ENCODE measurements around the gene RNF144B.

RNF144B gene

DNA sequence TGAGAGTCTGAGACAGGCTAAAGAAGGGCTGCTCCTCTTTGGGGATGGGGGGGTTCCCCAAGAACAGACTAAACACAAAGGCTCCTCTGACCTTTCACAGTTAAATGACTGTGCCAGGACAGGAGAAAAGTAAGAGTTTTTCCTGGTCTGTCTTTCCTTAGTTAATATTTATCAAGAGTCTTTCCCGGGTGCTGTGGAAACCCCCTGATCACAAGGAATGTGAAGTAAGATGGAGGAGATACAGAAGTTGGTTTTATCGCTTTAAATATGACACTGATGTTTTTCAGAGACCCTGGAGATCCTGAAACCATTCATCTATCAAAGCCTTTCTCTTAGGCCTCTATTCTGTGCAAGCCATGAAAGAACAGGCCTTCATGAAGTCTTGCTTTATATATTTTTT is 105.8 kb downstream of the RNF144B start:
- DNase-seq = no peak

DNA sequence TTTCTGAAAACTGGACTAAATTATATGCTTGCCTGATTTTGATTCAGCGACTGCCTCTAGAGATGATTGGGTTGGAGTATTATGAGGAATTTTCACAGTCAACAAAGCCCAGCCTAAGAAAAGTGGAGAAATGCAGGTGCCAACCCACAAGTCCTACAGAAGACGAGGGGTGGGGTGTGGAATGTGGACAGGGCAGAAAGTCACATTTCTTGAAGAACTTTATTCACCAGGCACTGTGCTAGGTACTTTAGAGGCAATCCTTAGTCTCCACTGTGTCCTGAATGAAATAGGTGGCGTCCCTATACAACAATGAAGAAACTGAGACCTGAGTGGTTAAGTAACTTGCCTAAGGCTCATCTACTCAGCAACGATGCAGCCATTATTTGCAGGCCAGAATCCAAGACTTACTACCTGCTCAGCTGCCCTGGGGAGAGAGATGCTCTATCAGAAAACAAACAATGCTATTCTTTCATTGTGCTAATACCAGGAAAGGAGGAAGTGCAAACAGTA is 106.3 kb downstream of the RNF144B start:
- DNase-seq = no peak

DNA sequence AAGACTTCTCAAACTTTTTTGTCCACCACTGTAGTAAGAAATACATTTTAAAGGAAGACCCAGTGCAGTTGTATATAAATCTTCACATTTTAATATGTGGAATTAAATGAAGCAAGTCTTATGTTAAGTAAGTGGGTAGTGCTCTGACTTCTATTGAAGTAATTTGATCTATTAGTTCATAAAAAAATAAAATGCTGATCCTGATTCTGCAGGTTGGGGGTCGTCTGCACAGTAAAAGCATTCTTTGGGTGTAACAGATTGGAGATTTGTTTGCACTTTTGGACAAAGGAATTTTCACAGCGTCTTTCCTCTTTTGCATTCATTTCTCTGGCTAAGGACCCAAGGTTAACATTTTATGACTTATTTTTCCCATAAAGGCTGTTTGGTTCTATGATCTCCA is 106.8 kb downstream of the RNF144B start:
- no peak for DNase-seq

- no peak for DNase-seq
These were observed 108.1 kb downstream of the RNF144B start for GRCh38 chr6:18495236-18495635.

GRCh38 chr6:18496462-18496861 is 109.3 kb downstream of the RNF144B start:
- DNase-seq = no peak

DNA sequence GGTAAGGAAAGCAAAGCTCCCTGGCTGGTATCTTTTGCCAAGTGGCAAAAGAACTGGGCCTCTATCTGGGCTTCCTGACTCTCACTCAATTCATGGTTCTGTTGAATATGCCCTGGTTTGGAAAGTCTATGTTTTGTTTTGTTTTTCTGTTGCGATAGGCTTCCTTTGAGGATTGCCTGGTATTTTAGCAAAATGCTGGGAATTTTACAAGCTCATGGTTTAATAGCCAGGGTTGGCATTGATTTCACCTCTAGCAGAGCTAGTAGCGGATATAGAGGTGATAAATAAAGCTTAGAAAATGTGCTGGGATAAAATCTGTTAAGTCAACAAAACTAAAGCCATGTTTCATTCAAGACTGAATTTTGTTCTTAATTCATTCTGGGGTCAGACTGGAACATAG is 109.9 kb downstream of the RNF144B start:
- DNase-seq = no peak

- DNase-seq = no peak
These were observed 111.3 kb downstream of the RNF144B start for GRCh38 chr6:18498408-18498807.

GRCh38 chr6:18500921-18501662 is 113.9 kb downstream of the RNF144B start:
- no peak for DNase-seq

GRCh38 chr6:18501663-18502013 is 114.5 kb downstream of the RNF144B start:
- no peak for DNase-seq

GRCh38 chr6:18503206-18503592 is 116.0 kb downstream of the RNF144B start:
- DNase-seq = no peak

DNA sequence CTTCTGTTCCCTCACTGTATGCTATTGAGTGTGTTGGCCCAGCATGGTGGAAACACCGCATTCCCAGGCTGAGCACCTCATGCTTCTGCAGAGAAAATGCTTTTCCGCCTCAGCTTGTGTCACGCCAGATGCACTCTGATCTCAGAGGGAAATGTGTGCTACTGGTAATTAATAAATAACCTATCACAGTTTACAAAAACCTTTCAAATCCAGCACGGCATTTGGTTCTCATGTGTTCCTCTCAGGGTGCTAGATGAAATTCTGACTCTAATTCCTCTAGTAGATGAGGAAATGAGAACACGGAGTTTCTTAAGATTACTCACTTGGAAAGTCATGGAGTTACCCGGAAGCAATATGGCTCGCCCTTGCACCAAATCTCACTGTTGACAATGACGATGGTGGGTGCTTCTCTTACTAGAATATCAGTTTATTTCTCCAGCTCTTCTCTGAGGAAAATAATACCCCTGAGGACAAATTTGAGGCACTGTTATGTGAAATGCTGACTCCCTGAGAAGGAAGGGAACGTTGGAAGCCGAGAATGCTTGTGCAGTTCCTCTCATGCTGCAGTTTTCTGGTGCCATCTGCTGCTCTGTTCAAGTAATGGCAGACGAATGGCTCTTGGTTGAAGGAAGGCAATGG is 116.6 kb downstream of the RNF144B start:
- DNase-seq = peak in 1 of 2 donors; percentile 30

GRCh38 chr6:18504232-18504596 is 117.1 kb downstream of the RNF144B start:
- no peak for DNase-seq

DNA sequence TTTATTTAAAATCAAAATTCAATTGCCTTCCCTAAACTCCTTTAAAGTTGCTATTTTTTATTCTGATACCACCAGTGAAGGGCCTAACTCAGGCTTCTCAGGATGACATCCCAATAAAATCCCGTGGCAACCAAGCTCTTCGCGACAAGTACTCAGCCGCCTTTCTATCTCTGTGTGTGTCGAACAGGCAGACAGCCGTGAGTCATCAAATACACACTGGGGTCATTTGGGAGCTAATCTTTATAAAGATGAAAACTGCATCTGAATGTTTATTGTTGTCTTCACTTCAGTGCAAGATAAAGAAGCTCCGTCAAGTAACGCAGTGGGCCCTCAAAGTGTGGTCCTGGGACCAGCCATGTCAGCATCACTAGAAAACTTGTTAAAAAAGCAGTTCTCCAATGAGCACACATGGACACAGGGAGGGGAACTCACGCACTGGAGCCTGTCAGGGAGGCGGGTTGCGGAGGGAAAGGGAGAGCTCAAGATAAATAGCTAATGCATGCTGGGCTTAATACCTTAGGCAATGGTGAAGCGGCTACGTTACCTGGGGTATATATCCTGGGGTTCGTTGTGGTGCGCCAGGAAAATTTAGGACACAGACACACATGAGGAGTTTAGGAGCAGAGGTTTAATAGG is 119.3 kb downstream of the RNF144B start:
- no peak for DNase-seq

GRCh38 chr6:18507018-18507415 is 119.9 kb downstream of the RNF144B start:
- DNase-seq = no peak

GRCh38 chr6:18507561-18507960 is 120.4 kb downstream of the RNF144B start:
- no peak for DNase-seq

GRCh38 chr6:18509871-18510643 is 122.9 kb downstream of the RNF144B start:
- no peak for DNase-seq

DNA sequence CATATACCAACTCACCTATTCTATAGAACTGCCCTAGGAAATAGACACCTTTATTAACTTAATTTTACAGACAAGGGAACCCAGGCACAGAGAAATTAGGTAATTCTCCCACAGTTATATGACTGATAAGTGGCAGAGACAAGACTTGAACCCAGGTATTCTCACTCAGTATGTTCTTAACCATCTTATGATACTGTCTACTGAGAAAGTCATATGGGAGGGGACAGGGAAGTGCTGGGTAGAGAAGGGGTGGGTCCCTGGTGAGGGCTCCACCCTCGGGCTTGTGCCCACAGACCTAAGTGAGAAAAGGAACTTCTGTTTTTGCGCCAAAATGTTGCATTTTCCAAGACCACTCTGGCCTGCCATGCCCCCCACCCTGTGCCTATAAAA is 123.5 kb downstream of the RNF144B start:
- DNase-seq = no peak

DNA sequence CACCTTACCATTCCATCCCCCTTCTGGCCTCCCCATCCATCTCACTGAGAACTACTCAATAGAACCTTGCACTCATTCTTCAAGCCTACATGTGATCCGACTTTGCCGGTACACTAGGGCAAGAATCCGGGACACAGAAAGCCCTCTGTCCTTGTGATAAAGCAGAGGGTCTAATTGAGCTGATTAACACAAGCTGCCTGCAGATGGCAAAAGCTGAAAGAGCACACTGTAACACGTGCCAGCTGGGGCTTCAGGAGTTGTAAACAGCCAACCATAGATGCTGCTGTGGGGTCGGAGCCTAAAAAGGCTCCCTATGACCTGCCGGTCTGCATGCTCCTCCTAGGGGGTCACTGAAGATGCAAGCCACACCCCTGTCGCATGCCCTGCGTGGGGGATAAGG is 124.1 kb downstream of the RNF144B start:
- no peak for DNase-seq

- DNase-seq = no peak
These were observed 126.2 kb downstream of the RNF144B start for GRCh38 chr6:18513253-18513798.

- DNase-seq = no peak
These were observed 127.0 kb downstream of the RNF144B start for GRCh38 chr6:18514180-18514579.

DNA sequence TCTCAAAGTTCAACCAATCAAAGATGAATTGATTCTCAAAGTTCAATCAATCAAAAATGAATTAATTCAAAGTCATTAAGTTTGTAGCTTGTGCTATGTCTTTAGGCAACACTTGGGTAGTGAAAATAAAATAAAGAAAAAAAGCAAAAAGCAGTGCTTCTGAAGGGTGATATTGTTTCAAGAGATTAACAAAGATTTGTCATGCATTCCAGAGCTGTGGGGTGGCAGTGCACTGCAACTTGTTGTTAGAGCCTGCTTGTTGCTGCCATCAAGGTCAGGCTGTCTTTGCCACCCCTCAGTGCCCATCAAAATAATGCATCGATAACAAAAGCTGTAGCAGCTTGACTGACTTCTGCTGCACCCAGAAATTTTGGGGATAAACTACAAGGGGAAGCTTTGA is 128.6 kb downstream of the RNF144B start:
- DNase-seq = no peak
